Ramos (cell line): ENCODE data around the gene PHLPP2.
"Not testable (repeated sequence)": the region's sequence is repeated elsewhere in the genome, so short reads cannot be mapped to it uniquely, and the experiment has no call there.

ENCODE experiments used
- in situ Hi-C: fragments of 300-500 bp; cut with MboI; formaldehyde crosslinking; loops from one replicate; pipeline ENCODE4 v1.14.3; 2022; ENCODE audit warnings: low sequenced_read_pairs; ENCODE audit not compliant: unreplicated experiment

The PHLPP2 gene

GRCh38 chr16:71626858-71627213, 97.7 kb downstream of the PHLPP2 start:
- in situ Hi-C loops, result no loop called here

DNA sequence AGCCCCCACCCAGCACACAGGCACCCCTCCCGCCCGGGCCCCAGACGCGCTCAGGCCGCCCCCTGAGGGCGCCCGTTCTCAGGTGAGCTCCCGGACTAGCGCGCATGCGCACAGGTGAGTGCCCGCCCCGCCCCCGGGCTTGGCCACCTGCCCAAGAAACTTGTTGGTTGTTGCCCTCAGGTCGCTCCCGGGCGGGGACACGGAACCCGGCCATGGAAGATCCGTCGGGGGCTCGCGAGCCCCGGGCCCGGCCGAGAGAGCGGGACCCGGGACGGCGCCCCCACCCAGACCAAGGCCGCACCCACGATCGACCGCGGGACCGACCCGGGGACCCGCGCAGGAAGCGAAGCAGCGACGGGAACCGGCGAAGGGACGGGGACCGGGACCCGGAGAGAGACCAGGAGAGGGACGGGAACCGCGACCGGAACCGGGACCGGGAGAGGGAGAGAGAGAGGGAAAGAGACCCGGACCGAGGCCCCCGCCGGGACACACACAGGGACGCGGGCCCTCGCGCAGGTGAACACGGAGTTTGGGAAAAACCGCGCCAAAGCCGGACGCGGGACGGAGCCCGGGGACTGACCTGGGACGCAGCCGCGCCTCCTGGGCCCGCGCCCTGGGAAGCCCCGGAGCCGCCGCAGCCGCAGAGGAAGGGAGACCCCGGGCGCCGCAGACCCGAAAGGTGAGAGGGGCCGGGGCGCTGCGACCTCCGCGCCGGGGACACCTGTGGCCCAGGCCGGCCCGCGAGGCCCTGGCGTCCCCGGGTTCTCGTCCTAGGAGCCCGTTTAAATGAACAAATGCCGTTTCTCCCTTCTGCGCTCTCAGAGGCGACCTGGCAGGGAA, 98.3 kb downstream of the PHLPP2 start, which contains the start of gene MARVELD3:
Gene MARVELD3, plus strand, starts transcription at position 167 of the 840 bp plus-strand sequence. Its CDS starts 46 bp downstream, at position 213.
- in situ Hi-C loops, result no loop called here

DNA sequence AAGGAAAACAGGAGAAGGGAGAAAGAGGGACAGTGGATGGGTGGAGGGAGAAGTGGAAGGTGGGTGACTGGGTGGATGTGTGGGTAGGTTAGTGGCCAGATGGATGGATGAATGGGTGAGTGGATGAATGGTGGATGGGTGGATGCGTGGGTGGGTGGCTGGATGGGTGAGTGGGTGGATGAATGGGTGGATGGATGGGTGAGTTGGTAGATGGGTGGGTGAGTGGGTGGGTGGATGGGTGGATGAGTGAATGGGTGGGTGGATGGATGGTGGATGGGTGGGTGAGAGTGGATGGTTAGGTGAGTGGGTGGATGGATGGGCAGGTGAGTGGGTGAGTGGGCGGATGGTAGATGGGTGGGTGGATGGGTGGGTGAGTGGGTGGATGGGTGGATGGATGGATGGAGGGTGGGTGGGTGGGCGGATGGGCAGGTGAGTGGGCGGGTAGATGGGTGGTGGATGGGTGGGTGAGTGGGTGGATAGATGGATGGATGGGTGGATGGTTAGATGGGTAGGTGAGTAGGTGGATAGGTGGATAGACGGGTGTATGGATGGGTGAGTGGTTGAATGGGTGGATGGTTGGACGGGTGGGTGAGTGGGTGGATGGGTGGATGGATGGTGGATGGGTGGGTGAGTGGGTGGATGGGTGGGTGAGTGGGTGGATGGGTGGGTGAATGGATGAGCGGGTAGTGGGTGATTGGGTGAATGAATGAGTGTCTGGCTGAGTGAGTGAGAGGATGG, 99.2 kb downstream of the PHLPP2 start:
- in situ Hi-C loops, result no loop called here

GRCh38 chr16:71623597-71623996, 100.9 kb downstream of the PHLPP2 start:
- in situ Hi-C loops, result no loop called here

GRCh38 chr16:71622088-71622487, 102.4 kb downstream of the PHLPP2 start:
- in situ Hi-C loops, result no loop called here

- in situ Hi-C loops, result no loop called here
Observed at GRCh38 chr16:71618429-71618828, 106.1 kb downstream of the PHLPP2 start.

GRCh38 chr16:71614956-71615355, 109.5 kb downstream of the PHLPP2 start:
- in situ Hi-C loops, result loop anchor here (5.0 kb wide), 1 partner anchor 203 kb away; no protein-coding TSS in a partner anchor

GRCh38 chr16:71610936-71611871, 113.3 kb downstream of the PHLPP2 start:
- in situ Hi-C loops, result loop anchor here (5.0 kb wide), 1 partner anchor 199 kb away; no protein-coding TSS in a partner anchor

DNA sequence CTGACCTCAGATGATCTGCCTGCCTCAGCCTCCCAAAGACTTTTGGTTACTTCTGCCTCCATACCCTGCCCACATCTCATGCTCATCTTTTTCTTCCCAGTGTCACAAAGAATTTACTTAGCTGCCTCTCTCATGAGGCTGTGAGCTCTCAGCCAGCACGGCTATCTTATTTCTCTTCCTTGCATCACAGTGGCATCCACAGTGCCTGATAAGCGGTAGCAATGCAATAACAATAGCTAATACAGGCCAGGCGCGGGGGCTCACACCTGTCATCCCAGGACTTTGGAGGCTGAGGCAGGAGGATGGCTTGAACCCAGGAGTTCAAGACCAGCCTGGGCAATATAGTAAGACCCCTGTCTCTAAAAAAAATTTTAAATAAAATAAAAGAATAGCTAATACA, 114.1 kb downstream of the PHLPP2 start:
- in situ Hi-C loops, result loop anchor here (5.0 kb wide), 1 partner anchor 198 kb away; no protein-coding TSS in a partner anchor

- in situ Hi-C loops, result no loop called here
Observed at GRCh38 chr16:71609066-71609465, 115.4 kb downstream of the PHLPP2 start.

- in situ Hi-C loops, result no loop called here
Observed at GRCh38 chr16:71600822-71601221, 123.7 kb downstream of the PHLPP2 start.

DNA sequence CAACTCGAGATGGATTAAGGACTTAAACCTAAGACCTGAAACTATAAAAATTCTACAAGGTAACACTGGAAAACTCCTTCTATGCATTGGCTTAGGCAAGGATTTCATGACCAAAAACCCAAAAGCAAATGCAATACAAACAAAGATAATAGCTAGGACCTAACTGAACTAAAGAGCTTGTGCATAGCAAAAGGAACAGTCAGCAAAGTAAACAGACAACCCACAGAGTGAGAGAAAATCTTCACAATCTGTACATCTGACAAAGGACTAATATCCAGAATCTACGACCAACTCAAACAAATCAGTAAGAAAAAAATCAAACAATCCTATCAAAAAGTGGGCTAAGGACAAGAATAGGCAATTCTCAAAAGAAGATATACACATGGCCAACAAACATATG, 126.1 kb downstream of the PHLPP2 start:
- in situ Hi-C loops, result not testable (repeated sequence)

DNA sequence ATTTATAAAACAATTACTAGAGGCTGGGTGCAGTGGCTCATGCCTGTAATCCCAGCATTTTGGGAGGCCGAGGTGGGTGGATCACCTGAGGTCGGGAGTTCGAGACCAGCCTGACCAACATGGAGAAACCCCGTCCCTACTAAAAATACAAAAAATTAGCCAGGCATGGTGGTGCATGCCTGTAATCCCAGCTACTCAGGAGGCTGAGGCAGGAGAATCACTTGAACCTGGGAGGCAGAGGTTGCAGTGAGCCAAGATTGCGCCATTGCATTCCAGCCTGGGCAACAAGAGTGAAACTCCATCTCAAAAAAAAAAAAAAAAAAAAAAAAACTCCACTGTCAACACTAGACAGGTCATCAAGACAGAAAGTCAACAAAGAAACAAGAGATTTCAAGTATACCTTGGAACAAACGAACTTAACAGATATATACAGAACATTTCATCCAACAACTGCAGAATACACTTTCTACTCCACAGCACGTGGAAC, 129.1 kb downstream of the PHLPP2 start:
- in situ Hi-C loops, result not testable (repeated sequence)
